LNCaP clone FGC (cell line): ENCODE data around the gene SMARCD3.

Experiments
- DNase-seq: peaks from one replicate; pipeline ENCODE4 v3.0.0-alpha.2; 2011; ENCODE audit warnings: low read depth
- H3K4me3 ChIP-seq: 2 replicates; pipeline ENCODE4 v1.5.1; 2011; ENCODE audit warnings: mild to moderate bottlenecking, low read depth, low read length, control low read depth
- CTCF ChIP-seq: IDR thresholded peaks from 2 replicates; pipeline ENCODE4 v1.5.1; 2012; ENCODE audit warnings: mild to moderate bottlenecking; ENCODE audit not compliant: control insufficient read depth, insufficient read depth; ENCODE audit errors: extremely low read depth

The SMARCD3 gene

GRCh38 chr7:151252961-151253711 lies 4.6 kb upstream of the SMARCD3 start:
- H3K4me3 ChIP-seq = no peak overlapping the region
- DNase-seq = no peak
- TF ChIP-seq CTCF = no peak

- no peak overlapping the region; the same call in 1 of the 2 replicates for H3K4me3 ChIP-seq
- no peak for DNase-seq
- TF ChIP-seq CTCF = no peak
These were observed 4.0 kb upstream of the SMARCD3 start for GRCh38 chr7:151252561-151252835.

GRCh38 chr7:151251689-151252560 lies 3.4 kb upstream of the SMARCD3 start:
- no peak for TF ChIP-seq CTCF
- no peak for DNase-seq
- H3K4me3 ChIP-seq = peak overlapping the region; percentile 45

- no peak for TF ChIP-seq CTCF
- DNase-seq = no peak
- H3K4me3 ChIP-seq = peak overlapping the region; percentile 16; the same call in 1 of the 2 replicates
These were observed 2.8 kb upstream of the SMARCD3 start for GRCh38 chr7:151251328-151251688.

- no peak overlapping the region for H3K4me3 ChIP-seq
- no peak for TF ChIP-seq CTCF
- no peak for DNase-seq
These were observed 2.0 kb upstream of the SMARCD3 start for GRCh38 chr7:151250181-151251132.

GRCh38 chr7:151249732-151250072 lies 1.2 kb upstream of the SMARCD3 start:
- no peak overlapping the region for H3K4me3 ChIP-seq
- DNase-seq = no peak
- TF ChIP-seq CTCF = no peak
